GM23248 (cell line): Measurements from ENCODE around the gene CHCHD3. TPM values are rescaled to one million over a fixed set of nuclear protein-coding genes. Genes with fewer than 3 reads are reported as not detected.

Source experiments
- DNase-seq: peaks from one replicate; pipeline ENCODE4 v3.0.0-alpha.2; 2015
- H2AFZ ChIP-seq: fragments of 200-600 bp; sonication (generic); 2 replicates; pipeline ENCODE4 v1.6.1; 2016; ENCODE audit warnings: antibody characterized with exemption
- H3F3A ChIP-seq: fragments of 200-600 bp; sonication (generic); 2 replicates; pipeline ENCODE4 v1.6.1; 2016; ENCODE audit warnings: mild to moderate bottlenecking, antibody characterized with exemption, mixed run types; ENCODE audit not compliant: insufficient read depth
- H3K27ac ChIP-seq: fragments of 200-600 bp; sonication (generic); 2 replicates; pipeline ENCODE4 v1.5.1; 2016; ENCODE audit warnings: mild to moderate bottlenecking
- H3K27me3 ChIP-seq: fragments of 200-600 bp; sonication (generic); replicated peaks from 2 replicates; pipeline ENCODE4 v1.6.1; 2016; ENCODE audit warnings: mild to moderate bottlenecking; ENCODE audit not compliant: insufficient read depth
- H3K36me3 ChIP-seq: fragments of 200-600 bp; sonication (generic); 2 replicates; pipeline ENCODE4 v1.6.1; 2016; ENCODE audit warnings: low read depth, mild to moderate bottlenecking
- H3K4me1 ChIP-seq: fragments of 200-600 bp; sonication (generic); 2 replicates; pipeline ENCODE4 v1.6.1; 2016; ENCODE audit warnings: mild to moderate bottlenecking; ENCODE audit not compliant: insufficient read depth
- H3K4me2 ChIP-seq: fragments of 200-600 bp; sonication (generic); one replicate; pipeline ENCODE4 v1.6.1; 2016; ENCODE audit warnings: mild to moderate bottlenecking; ENCODE audit not compliant: unreplicated experiment
- H3K4me3 ChIP-seq: fragments of 200-600 bp; sonication (generic); 2 replicates; pipeline ENCODE4 v1.5.1; 2016; ENCODE audit warnings: mild to moderate bottlenecking
- H3K79me2 ChIP-seq: fragments of 200-600 bp; sonication (generic); 2 replicates; pipeline ENCODE4 v1.6.1; 2016; ENCODE audit warnings: mild to moderate bottlenecking; ENCODE audit not compliant: insufficient read depth
- H3K9ac ChIP-seq: fragments of 200-600 bp; sonication (generic); 2 replicates; pipeline ENCODE4 v1.6.1; 2016; ENCODE audit warnings: mild to moderate bottlenecking
- H3K9me2 ChIP-seq: fragments of 200-600 bp; sonication (generic); 2 replicates; pipeline ENCODE4 v1.6.1; 2016; ENCODE audit warnings: mixed run types, mild to moderate bottlenecking, moderate library complexity; ENCODE audit not compliant: insufficient read depth
- H3K9me3 ChIP-seq: fragments of 200-600 bp; sonication (generic); one replicate; pipeline ENCODE4 v1.6.1; 2017; ENCODE audit warnings: low read depth
- H4K20me1 ChIP-seq: fragments of 200-600 bp; sonication (generic); 2 replicates; pipeline ENCODE4 v1.6.0; 2016; ENCODE audit not compliant: insufficient read depth
- EZH2 ChIP-seq: fragments of 200-600 bp; sonication (generic); IDR thresholded peaks from 2 replicates; pipeline ENCODE4 v1.6.1; 2018; ENCODE audit warnings: antibody characterized with exemption, mild to moderate bottlenecking; ENCODE audit not compliant: insufficient read depth, poor library complexity, severe bottlenecking
- EZH2phosphoT487 ChIP-seq: fragments of 200-600 bp; sonication (generic); IDR thresholded peaks from 2 replicates; pipeline ENCODE4 v1.6.1; 2018; ENCODE audit warnings: antibody characterized with exemption, moderate library complexity, mild to moderate bottlenecking, low read depth; ENCODE audit not compliant: insufficient read depth
- WGBS, 2 experiments: methylation state at CpG; one replicate each; pipeline ENCODE4 v1.1.6; 2015 to 2017; ENCODE audit warnings: low lambda C conversion rate in 2 of 2, low coverage in 1 of 2; ENCODE audit errors: missing lambda C conversion rate in 2 of 2; 5-methylcytosine and 5-hydroxymethylcytosine counted together
- in situ Hi-C: fragments of 300-500 bp; cut with MboI; formaldehyde crosslinking; loops from 2 replicates; pipeline ENCODE4 v1.15.0; 2020
- polyA plus RNA-seq: library from polyadenylated mRNA; unstranded; fragments of >200 nt; fragmentation: Nextera tagmentation; extraction: Ambion mirVana; gene quantifications from 2 replicates; pipeline ENCODE4 v1.2.1, GENCODE V29; 2016
- total RNA-seq: library from RNA; depleted of rRNA; stranded (reverse); fragments of >200 nt; shearing (Covaris generic); gene quantifications from 2 replicates; pipeline ENCODE4 v1.2.3, GENCODE V29; 2014

The CHCHD3 gene
- total and polyA plus RNA-seq, 2 experiments from 2014 or later: 43.7 to 66.1 TPM

DNA sequence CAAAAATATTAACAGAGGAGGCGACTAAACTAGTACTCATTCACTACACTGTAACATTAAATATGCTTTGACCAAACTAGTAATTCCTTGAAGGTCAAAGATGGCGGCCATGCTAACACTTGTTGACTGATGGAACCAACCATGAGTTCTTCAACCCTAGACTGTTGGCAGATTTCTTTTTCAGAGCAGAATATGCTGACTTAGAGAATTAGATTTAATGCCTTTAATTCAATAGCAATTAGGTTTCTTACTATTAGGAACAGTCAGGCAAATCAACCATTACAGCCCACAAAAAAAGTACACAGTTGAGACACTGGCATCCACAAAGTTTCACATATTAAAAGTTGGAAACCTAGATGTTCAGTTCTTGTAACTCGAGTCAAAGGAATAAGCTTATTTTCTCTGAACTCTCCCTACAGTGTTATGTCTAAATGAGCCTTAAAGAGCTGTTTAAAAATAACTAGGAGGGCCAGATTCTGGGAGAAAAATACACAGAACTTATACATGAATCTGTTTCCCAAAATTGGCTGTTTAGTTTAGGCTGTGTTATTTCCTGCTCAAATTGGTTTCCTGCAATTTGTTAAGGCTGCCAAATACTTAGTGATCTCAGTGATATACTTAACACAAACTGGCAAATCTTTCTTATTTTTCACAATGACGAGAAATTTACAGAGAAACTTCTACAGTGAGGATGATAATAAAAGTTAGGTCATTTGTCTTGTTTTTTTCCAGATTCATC is 17.6 kb downstream of the CHCHD3 start:
- Histone ChIP-seq H4K20me1 (no peaks in the 10 kb centered on the region), H3K4me3 (no peak overlapping the region), H2AFZ (no peak overlapping the region), H3F3A (no peaks in the 10 kb centered on the region), H3K27me3 (no peaks in the 10 kb centered on the region), H3K36me3 (peaks cover 5% of the 10 kb centered on the region; the same call in 1 of the 2 replicates), H3K4me2 (no peak overlapping the region), H3K9me3 (no peaks in the 10 kb centered on the region), H3K27ac (no peak overlapping the region), H3K4me1 (no peaks in the 10 kb centered on the region), H3K9me2 (no peaks in the 10 kb centered on the region), H3K79me2 (peaks cover 70% of the 10 kb centered on the region), H3K9ac (no peak overlapping the region)
- in situ Hi-C loops: no loop called here
- WGBS, 2 experiments: 95 to 97% methylated on average over 4 of the region's 4 CpGs
- no peak for TF ChIP-seq EZH2
- no peak for TF ChIP-seq EZH2phosphoT487
- no peak for DNase-seq

DNA sequence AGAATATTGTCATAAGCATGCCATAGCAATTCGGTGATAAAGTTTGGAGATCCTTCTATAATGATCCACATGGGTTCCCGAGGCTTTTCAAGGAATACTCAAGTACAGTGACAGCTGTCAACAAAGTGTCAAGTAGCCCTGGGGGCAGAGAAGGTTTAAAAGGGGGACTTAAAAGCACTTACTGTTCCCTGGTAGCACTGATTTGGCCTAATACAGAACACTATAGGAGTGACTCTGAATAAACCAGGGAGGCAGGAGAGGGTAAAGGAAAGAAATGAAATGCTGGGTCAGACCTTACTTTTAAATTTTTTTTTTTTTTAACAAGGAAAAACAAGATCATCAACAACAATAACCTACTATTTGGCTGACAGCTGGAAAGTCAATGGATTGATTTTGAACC is 20.1 kb downstream of the CHCHD3 start:
- H3K9me3 ChIP-seq: no peaks in the 10 kb centered on the region
- H3K9ac ChIP-seq: no peak overlapping the region
- H3K27ac ChIP-seq: no peak overlapping the region
- no peaks in the 10 kb centered on the region for H3K27me3 ChIP-seq
- H3K4me1 ChIP-seq: no peaks in the 10 kb centered on the region
- H3K79me2 ChIP-seq: peaks cover 85% of the 10 kb centered on the region
- H3K4me3 ChIP-seq: no peak overlapping the region
- no peak for DNase-seq
- H3K36me3 ChIP-seq: peaks cover 1% of the 10 kb centered on the region; the same call in 1 of the 2 replicates
- 90 to 96% methylated on average over 2 of the region's 2 CpGs for WGBS, 2 experiments
- in situ Hi-C loops: no loop called here
- no peaks in the 10 kb centered on the region for H3K9me2 ChIP-seq
- H2AFZ ChIP-seq: no peak overlapping the region
- no peaks in the 10 kb centered on the region for H3F3A ChIP-seq
- no peak overlapping the region for H3K4me2 ChIP-seq
- H4K20me1 ChIP-seq: no peaks in the 10 kb centered on the region
- no peak for TF ChIP-seq EZH2
- TF ChIP-seq EZH2phosphoT487: no peak

DNA sequence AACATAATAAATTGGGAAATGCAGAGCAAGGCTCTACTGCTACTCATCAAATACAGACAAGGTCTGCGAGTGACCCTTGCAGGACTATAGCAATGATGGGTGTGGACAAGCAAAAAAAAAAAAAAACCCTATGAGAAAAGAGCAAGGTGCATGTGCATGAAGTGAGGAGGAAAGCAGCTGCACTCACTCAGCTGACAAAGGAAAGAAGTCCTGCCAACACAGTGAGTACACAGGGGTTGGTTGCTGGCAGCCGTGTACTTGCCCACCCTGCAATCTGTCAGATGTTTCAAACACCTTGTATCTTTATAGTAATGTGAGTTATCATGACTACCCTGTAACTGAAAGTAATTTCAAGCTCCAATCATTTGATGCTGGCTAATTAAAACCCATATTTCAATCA is 20.5 kb downstream of the CHCHD3 start:
- in situ Hi-C loops: no loop called here
- Histone ChIP-seq H2AFZ (no peak overlapping the region), H3K9me2 (no peaks in the 10 kb centered on the region), H3K27ac (no peak overlapping the region), H4K20me1 (no peaks in the 10 kb centered on the region), H3K27me3 (no peaks in the 10 kb centered on the region), H3K9me3 (no peaks in the 10 kb centered on the region), H3K4me1 (no peaks in the 10 kb centered on the region), H3K4me2 (no peak overlapping the region), H3K79me2 (peaks cover 85% of the 10 kb centered on the region), H3F3A (no peaks in the 10 kb centered on the region), H3K9ac (no peak overlapping the region), H3K4me3 (no peak overlapping the region), H3K36me3 (no peaks in the 10 kb centered on the region)
- no peak for DNase-seq
- whole genome bisulfite sequencing, 2 experiments: 79 to 89% methylated on average over 2 of the region's 2 CpGs
- TF ChIP-seq EZH2phosphoT487 (no peak), EZH2 (no peak)

DNA sequence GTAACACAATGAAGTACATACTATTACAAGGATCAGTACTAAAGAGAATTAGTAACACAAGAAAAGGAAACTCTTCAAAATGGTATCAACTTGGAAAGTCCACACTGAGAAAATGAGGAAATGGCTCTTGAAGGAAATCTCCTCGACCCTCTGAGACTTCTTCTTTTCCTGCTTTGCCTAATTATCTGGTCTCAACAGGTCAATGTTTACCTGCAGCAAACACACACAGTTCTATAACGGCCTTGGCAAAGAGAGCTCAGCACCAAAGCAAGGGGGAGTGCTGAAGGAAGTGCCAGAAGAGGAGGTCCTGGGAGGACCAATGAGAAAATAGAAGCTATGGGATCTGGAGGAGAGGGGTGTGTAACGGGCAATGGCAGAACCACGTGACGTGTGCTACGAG is 21.9 kb downstream of the CHCHD3 start:
- H3K4me1 ChIP-seq: no peaks in the 10 kb centered on the region
- H2AFZ ChIP-seq: no peak overlapping the region
- no peaks in the 10 kb centered on the region for H3K36me3 ChIP-seq
- H3K79me2 ChIP-seq: peaks cover 91% of the 10 kb centered on the region
- H3K9ac ChIP-seq: no peak overlapping the region
- H3K4me2 ChIP-seq: no peak overlapping the region
- no peaks in the 10 kb centered on the region for H4K20me1 ChIP-seq
- no peak for DNase-seq
- TF ChIP-seq EZH2 (no peak), EZH2phosphoT487 (no peak)
- H3K9me2 ChIP-seq: no peaks in the 10 kb centered on the region
- in situ Hi-C loops: no loop called here
- H3K27me3 ChIP-seq: no peaks in the 10 kb centered on the region
- no peaks in the 10 kb centered on the region for H3K9me3 ChIP-seq
- WGBS, 2 experiments: 98% methylated on average over 6 of the region's 6 CpGs
- no peaks in the 10 kb centered on the region for H3F3A ChIP-seq
- H3K27ac ChIP-seq: no peak overlapping the region
- H3K4me3 ChIP-seq: no peak overlapping the region
